ENCODE results near the gene MDGA2. TPM values are rescaled to one million over a fixed set of nuclear protein-coding genes. Genes with fewer than 3 reads are reported as not detected.

MDGA2 gene
- polyA plus RNA-seq, 1 of the 3 experiments (the other 2 are of a cell fraction), result not detected

- Histone ChIP-seq H3F3A (replicated peaks; ENCODE audit: insufficient read depth) (peaks cover 6% of the 10 kb centered on the region), H2AFZ (ENCODE audit: low read depth) (no peak overlapping the region), H3K4me3 (ENCODE audit: low read depth in 2 of 2, low read length in 1 of 2) (no peak overlapping the region), H3K36me3 (replicated peaks in 1 of 2; ENCODE audit: control insufficient read depth in 1 of 2, insufficient read depth in 2 of 2, low read length in 1 of 2) (no peaks in the 10 kb centered on the region), H3K4me2 (no peak overlapping the region), H3K9me3 (no peaks in the 10 kb centered on the region), H3K79me2 (ENCODE audit: insufficient read depth) (no peaks in the 10 kb centered on the region), H3K27ac (ENCODE audit: low read depth in 2 of 2, low read length in 1 of 2) (no peak overlapping the region), H3K4me1 (ENCODE audit: control insufficient read depth in 1 of 2, insufficient read depth in 2 of 2, low read depth in 1 of 2, low read length in 1 of 2) (no peaks in the 10 kb centered on the region), H3K27me3 (ENCODE audit: insufficient read depth) (no peaks in the 10 kb centered on the region), H4K20me1 (ENCODE audit: insufficient read depth) (no peaks in the 10 kb centered on the region), H3K9ac (no peak overlapping the region), H3K9me2 (no peaks in the 10 kb centered on the region)
- POLR2A ChIA-PET, result no interaction called here
- TF ChIP-seq JUND (IDR thresholded peaks at IDR 0.05) (no peak), IRF3 (IDR thresholded peaks at IDR 0.05; ENCODE audit: low read depth, low read length) (no peak), MXI1 (IDR thresholded peaks at IDR 0.05; ENCODE audit: low read depth, low read length) (no peak), EP300 (IDR thresholded peaks at IDR 0.05; ENCODE audit: borderline replicate concordance in 1 of 2, low read depth in 1 of 2, low read length in 1 of 2) (no peak), FOXM1 (IDR thresholded peaks at IDR 0.05; ENCODE audit: low read depth) (no peak), ELF1 (IDR thresholded peaks at IDR 0.05) (no peak), CTCF (IDR thresholded peaks at IDR 0.05) (no peak), TEAD4 (IDR thresholded peaks at IDR 0.05; ENCODE audit: borderline replicate concordance, insufficient read depth) (no peak), YY1 (IDR thresholded peaks at IDR 0.05; ENCODE audit: low read depth) (no peak), GATA2 (CRISPR knock-in tag; IDR thresholded peaks at IDR 0.05) (no peak), POLR2AphosphoS5 (IDR thresholded peaks at IDR 0.05; ENCODE audit: low read depth, low read length) (no peak), NRF1 (IDR thresholded peaks at IDR 0.05; ENCODE audit: low read depth, low read length) (no peak)
- CTCF ChIA-PET, result no interaction called here
- WGBS (ENCODE audit: low lambda C conversion rate), result 3% methylated on average over 5 of the region's 5 CpGs
- DNase-seq, result no peak
These were observed 485.4 kb downstream of the MDGA2 start for GRCh38 chr14:47189911-47190484.

GRCh38 chr14:47186486-47186885 is 488.9 kb downstream of the MDGA2 start:
- Histone ChIP-seq H3K9me2 (no peaks in the 10 kb centered on the region), H3K9me3 (no peaks in the 10 kb centered on the region), H3K4me1 (ENCODE audit: control insufficient read depth in 1 of 2, insufficient read depth in 2 of 2, low read depth in 1 of 2, low read length in 1 of 2) (no peaks in the 10 kb centered on the region), H3K4me3 (ENCODE audit: low read depth in 2 of 2, low read length in 1 of 2) (no peak overlapping the region), H2AFZ (ENCODE audit: low read depth) (no peak overlapping the region), H4K20me1 (ENCODE audit: insufficient read depth) (no peaks in the 10 kb centered on the region), H3K27ac (ENCODE audit: low read depth in 2 of 2, low read length in 1 of 2) (no peak overlapping the region), H3K27me3 (ENCODE audit: insufficient read depth) (no peaks in the 10 kb centered on the region), H3K79me2 (ENCODE audit: insufficient read depth) (no peaks in the 10 kb centered on the region), H3K4me2 (no peak overlapping the region), H3F3A (replicated peaks; ENCODE audit: insufficient read depth) (no peaks in the 10 kb centered on the region), H3K9ac (no peak overlapping the region), H3K36me3 (replicated peaks in 1 of 2; ENCODE audit: control insufficient read depth in 1 of 2, insufficient read depth in 2 of 2, low read length in 1 of 2) (no peaks in the 10 kb centered on the region)
- WGBS (ENCODE audit: low lambda C conversion rate), result 0% methylated on average over 2 of the region's 2 CpGs
- ChIA-PET POLR2A (no interaction called here), CTCF (interaction anchor here (0.6 kb wide), 1 partner anchor 60 kb away, joined by 3 read pairs; no protein-coding TSS in a partner anchor)
- DNase-seq, result no peak
- TF ChIP-seq JUND (IDR thresholded peaks at IDR 0.05) (no peak), NFIC (IDR thresholded peaks at IDR 0.05; ENCODE audit: borderline replicate concordance) (no peak), CTCF (IDR thresholded peaks at IDR 0.05) (no peak), REST (IDR thresholded peaks at IDR 0.05; ENCODE audit: low read depth, low read length) (no peak), USF2 (IDR thresholded peaks at IDR 0.05; ENCODE audit: borderline replicate concordance, low read depth, low read length) (no peak), ELF1 (IDR thresholded peaks at IDR 0.05) (no peak), MAX (IDR thresholded peaks at IDR 0.05; ENCODE audit: low read depth) (no peak), RFX5 (IDR thresholded peaks at IDR 0.05; ENCODE audit: low read length) (no peak), EP300 (IDR thresholded peaks at IDR 0.05; ENCODE audit: borderline replicate concordance in 1 of 2, low read depth in 1 of 2, low read length in 1 of 2) (no peak), GATA2 (CRISPR knock-in tag; IDR thresholded peaks at IDR 0.05) (no peak)

Measured in SK-N-SH (cell line).